ENCODE data around the gene NKX6-1.

Gene NKX6-1

GRCh38 chr4:84530454-84530853 lies 31.4 kb upstream of the NKX6-1 start:
- no peak for DNase-seq (ENCODE audit: low spot score)
- TF ChIP-seq, protein P1, sequence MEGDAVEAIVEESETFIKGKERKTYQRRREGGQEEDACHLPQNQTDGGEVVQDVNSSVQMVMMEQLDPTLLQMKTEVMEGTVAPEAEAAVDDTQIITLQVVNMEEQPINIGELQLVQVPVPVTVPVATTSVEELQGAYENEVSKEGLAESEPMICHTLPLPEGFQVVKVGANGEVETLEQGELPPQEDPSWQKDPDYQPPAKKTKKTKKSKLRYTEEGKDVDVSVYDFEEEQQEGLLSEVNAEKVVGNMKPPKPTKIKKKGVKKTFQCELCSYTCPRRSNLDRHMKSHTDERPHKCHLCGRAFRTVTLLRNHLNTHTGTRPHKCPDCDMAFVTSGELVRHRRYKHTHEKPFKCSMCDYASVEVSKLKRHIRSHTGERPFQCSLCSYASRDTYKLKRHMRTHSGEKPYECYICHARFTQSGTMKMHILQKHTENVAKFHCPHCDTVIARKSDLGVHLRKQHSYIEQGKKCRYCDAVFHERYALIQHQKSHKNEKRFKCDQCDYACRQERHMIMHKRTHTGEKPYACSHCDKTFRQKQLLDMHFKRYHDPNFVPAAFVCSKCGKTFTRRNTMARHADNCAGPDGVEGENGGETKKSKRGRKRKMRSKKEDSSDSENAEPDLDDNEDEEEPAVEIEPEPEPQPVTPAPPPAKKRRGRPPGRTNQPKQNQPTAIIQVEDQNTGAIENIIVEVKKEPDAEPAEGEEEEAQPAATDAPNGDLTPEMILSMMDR (IDR thresholded peaks at IDR 0.05; ENCODE audit: extremely low read depth, insufficient read depth, missing control alignments), result no peak
- in situ Hi-C loops (cut with MboI; ENCODE audit: low pct_unique_long_range_greater_than_20kb, low sequenced_read_pairs, unreplicated experiment), result no loop called here

DNA sequence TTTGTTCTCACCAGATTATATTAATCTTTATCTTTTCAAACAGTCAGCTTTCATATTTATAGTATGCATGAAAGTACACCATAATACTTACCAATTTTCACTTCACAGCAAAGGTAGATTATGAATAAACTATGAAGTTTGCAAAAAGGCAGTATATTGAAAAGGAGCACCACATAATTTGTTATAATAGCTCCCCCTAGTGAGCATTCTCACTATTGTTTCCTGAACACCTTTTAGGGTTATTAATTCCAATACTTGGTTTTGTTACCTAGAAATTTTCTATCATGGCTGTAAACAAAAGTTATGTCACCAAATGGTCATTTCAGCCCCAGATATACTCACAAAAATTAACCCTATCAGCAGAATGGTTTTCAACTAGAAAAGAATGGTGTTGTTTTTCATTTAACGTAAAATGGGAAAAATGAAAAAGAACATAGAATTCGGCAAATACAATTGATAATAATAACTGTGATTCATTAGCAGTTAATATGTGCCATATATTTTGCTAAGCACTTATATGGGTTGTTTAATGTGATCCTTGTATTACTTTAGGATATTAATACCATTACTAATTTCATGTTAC lies 30.2 kb upstream of the NKX6-1 start:
- in situ Hi-C loops (cut with MboI; ENCODE audit: low pct_unique_long_range_greater_than_20kb, low sequenced_read_pairs, unreplicated experiment), result no loop called here
- TF ChIP-seq, protein P1 (IDR thresholded peaks at IDR 0.05; ENCODE audit: extremely low read depth, insufficient read depth, missing control alignments), result peak; percentile 50
- peak; percentile 28 for DNase-seq (ENCODE audit: low spot score)

GRCh38 chr4:84527391-84527790 lies 28.3 kb upstream of the NKX6-1 start:
- no peak for DNase-seq (ENCODE audit: low spot score)
- in situ Hi-C loops (cut with MboI; ENCODE audit: low pct_unique_long_range_greater_than_20kb, low sequenced_read_pairs, unreplicated experiment), result no loop called here
- TF ChIP-seq, protein P1 (IDR thresholded peaks at IDR 0.05; ENCODE audit: extremely low read depth, insufficient read depth, missing control alignments), result no peak

DNA sequence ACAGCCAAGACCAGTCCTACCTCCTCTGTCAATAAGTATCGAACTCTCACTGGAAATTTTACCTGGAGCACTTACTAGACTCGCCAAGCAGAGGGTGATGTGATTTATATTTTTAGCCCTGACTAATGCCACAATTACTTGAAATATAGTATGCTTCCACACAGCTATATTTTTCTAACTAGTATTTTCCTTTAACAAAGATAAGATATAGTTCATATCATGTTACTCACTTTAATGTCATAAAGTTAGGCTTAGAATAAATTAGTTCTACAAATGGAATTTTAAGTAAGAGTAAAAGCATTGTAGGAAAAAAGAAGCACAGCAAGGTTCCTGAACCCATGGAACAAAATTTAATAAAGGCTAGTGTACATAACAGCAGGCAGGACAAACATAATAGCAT lies 16.0 kb upstream of the NKX6-1 start:
- in situ Hi-C loops (cut with MboI; ENCODE audit: low pct_unique_long_range_greater_than_20kb, low sequenced_read_pairs, unreplicated experiment), result no loop called here
- TF ChIP-seq, protein P1 (IDR thresholded peaks at IDR 0.05; ENCODE audit: extremely low read depth, insufficient read depth, missing control alignments), result no peak
- no peak for DNase-seq (ENCODE audit: low spot score)

DNA sequence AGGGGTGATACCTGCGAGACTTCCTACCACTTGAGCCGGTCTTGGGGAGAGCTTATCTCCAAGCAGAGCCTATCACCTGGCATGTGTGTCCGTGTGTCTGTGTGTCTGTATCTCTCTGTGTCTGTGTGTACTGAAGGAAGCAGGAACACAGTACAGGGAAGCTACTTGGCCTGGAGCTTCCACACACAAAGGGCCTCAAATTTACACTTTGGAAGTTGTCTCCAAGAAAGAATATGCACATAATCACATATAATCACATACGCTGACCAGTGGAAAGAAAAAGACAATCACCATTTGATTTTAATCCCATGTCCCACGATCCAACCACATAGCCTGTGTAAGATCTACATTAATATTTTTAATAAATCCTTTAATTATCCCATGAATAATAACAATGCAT lies 13.2 kb upstream of the NKX6-1 start:
- in situ Hi-C loops (cut with MboI; ENCODE audit: low pct_unique_long_range_greater_than_20kb, low sequenced_read_pairs, unreplicated experiment), result no loop called here

DNA sequence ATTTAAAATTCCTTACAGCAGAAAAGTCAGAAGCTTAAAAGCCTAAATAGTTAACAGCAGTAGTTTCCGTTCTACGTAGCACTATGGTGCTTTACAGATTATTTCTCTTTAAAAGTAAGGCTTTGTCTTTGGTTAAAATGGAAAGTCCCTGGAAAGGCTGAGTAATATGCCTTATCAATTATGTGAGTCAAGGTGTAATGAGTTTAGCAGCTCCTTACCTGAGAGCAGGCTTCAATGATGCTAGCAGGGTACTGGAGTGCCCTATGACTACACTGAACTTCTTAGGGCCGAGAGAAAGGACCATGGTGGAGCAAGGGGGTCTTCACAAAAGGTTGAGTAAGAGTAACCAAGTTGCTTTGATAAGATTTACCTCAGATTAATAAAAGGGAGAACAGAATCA lies 12.6 kb upstream of the NKX6-1 start:
- in situ Hi-C loops (cut with MboI; ENCODE audit: low pct_unique_long_range_greater_than_20kb, low sequenced_read_pairs, unreplicated experiment), result no loop called here
- TF ChIP-seq, protein P1 (IDR thresholded peaks at IDR 0.05; ENCODE audit: extremely low read depth, insufficient read depth, missing control alignments), result no peak
- no peak for DNase-seq (ENCODE audit: low spot score)

More for the DNA sequence above, 13.2 kb upstream of the NKX6-1 start:
- no peak for DNase-seq (ENCODE audit: low spot score)
- TF ChIP-seq, protein P1 (IDR thresholded peaks at IDR 0.05; ENCODE audit: extremely low read depth, insufficient read depth, missing control alignments), result no peak

All from GM13977 (cell line).